ENCODE measurements around the gene MLPH.
A peak's percentile ranks its signal among the peaks of the same experiment; 100 is the strongest.
"Not testable (repeated sequence)": the region's sequence is repeated elsewhere in the genome, so short reads cannot be mapped to it uniquely, and the experiment has no call there.

MLPH gene

GRCh38 chr2:237583385-237584295 lies 96.6 kb downstream of the MLPH start:
- no peak for DNase-seq (ENCODE audit: low spot score)

- no peak for DNase-seq (ENCODE audit: low spot score)
These were observed 98.7 kb downstream of the MLPH start for GRCh38 chr2:237585590-237586221.

- no peak for DNase-seq (ENCODE audit: low spot score)
These were observed 101.1 kb downstream of the MLPH start for GRCh38 chr2:237588044-237588696.

GRCh38 chr2:237590272-237591140 lies 103.5 kb downstream of the MLPH start, which contains the start of gene RAB17:
Gene RAB17, minus strand, starts transcription at chr2:237590734. Its CDS starts 4,580 bp downstream, at chr2:237586154.
- no peak for DNase-seq (ENCODE audit: low spot score)

GRCh38 chr2:237591141-237591881 lies 104.3 kb downstream of the MLPH start:
- no peak for DNase-seq (ENCODE audit: low spot score)

- no peak for DNase-seq (ENCODE audit: low spot score)
These were observed 105.5 kb downstream of the MLPH start for GRCh38 chr2:237592425-237592980.

- no peak for DNase-seq (ENCODE audit: low spot score)
These were observed 106.0 kb downstream of the MLPH start for GRCh38 chr2:237593036-237593435.

- no peak for DNase-seq (ENCODE audit: low spot score)
These were observed 106.7 kb downstream of the MLPH start for GRCh38 chr2:237593596-237594320.

GRCh38 chr2:237594514-237594871 lies 107.4 kb downstream of the MLPH start:
- no peak for DNase-seq (ENCODE audit: low spot score)

- DNase-seq (ENCODE audit: low spot score), result not testable (repeated sequence)
These were observed 108.9 kb downstream of the MLPH start for GRCh38 chr2:237595829-237596519.

GRCh38 chr2:237596520-237597195 lies 109.6 kb downstream of the MLPH start:
- no peak for DNase-seq (ENCODE audit: low spot score)

- no peak for DNase-seq (ENCODE audit: low spot score)
These were observed 110.4 kb downstream of the MLPH start for GRCh38 chr2:237597196-237598145.

GRCh38 chr2:237598468-237599208 lies 111.6 kb downstream of the MLPH start:
- DNase-seq (ENCODE audit: low spot score), result no peak

GRCh38 chr2:237599465-237600110 lies 112.5 kb downstream of the MLPH start:
- no peak for DNase-seq (ENCODE audit: low spot score)

- peak; percentile 16 for DNase-seq (ENCODE audit: low spot score)
These were observed 113.3 kb downstream of the MLPH start for GRCh38 chr2:237600205-237600846.
